ENCODE results near the gene AP1M1.

The AP1M1 gene

GRCh38 chr19:16197622-16198369 is at the start of gene AP1M1:
Gene AP1M1, plus strand, starts transcription at chr19:16197911. Its CDS starts 116 bp downstream, at chr19:16198027.
- H3K27me3 Mint-ChIP-seq (ENCODE audit: low read depth) = no peaks in the 10 kb centered on the region
- TF ChIP-seq CTCF (IDR thresholded peaks at IDR 0.05; ENCODE audit: unreplicated experiment in 3 of 3) = no peak
- peaks cover 16% of the 10 kb centered on the region for H3K36me3 Mint-ChIP-seq (ENCODE audit: low read depth)
- peak within 1 kb of the TSS; percentile 89 to 94 (median 91) for H3K4me3 Mint-ChIP-seq
- H3K9me3 Mint-ChIP-seq = no peaks in the 10 kb centered on the region
- H3K4me1 Mint-ChIP-seq = peaks cover 34% of the 10 kb centered on the region
- peak within 1 kb of the TSS; percentile 95 to 96 (median 96) for H3K27ac Mint-ChIP-seq

GRCh38 chr19:16148443-16149229 is 49.1 kb upstream of the AP1M1 start:
- H3K4me1 Mint-ChIP-seq = no peaks in the 10 kb centered on the region
- no peaks in the 10 kb centered on the region for H3K36me3 Mint-ChIP-seq (ENCODE audit: low read depth)
- no peak overlapping the region for H3K27ac Mint-ChIP-seq
- H3K27me3 Mint-ChIP-seq (ENCODE audit: low read depth) = peaks cover 6% of the 10 kb centered on the region
- no peak overlapping the region for H3K4me3 Mint-ChIP-seq
- no peaks in the 10 kb centered on the region for H3K9me3 Mint-ChIP-seq
- TF ChIP-seq CTCF (IDR thresholded peaks at IDR 0.05; ENCODE audit: unreplicated experiment in 3 of 3) = no peak

- H3K27ac Mint-ChIP-seq = no peak overlapping the region
- no peaks in the 10 kb centered on the region for H3K9me3 Mint-ChIP-seq
- H3K36me3 Mint-ChIP-seq (ENCODE audit: low read depth) = no peaks in the 10 kb centered on the region
- H3K27me3 Mint-ChIP-seq (ENCODE audit: low read depth) = no peaks in the 10 kb centered on the region
- H3K4me3 Mint-ChIP-seq = no peak overlapping the region
- no peak for TF ChIP-seq CTCF (IDR thresholded peaks at IDR 0.05; ENCODE audit: unreplicated experiment in 3 of 3)
- H3K4me1 Mint-ChIP-seq = no peaks in the 10 kb centered on the region
Observed at GRCh38 chr19:16153582-16154336, 44.0 kb upstream of the AP1M1 start.

- H3K36me3 Mint-ChIP-seq (ENCODE audit: low read depth) = no peaks in the 10 kb centered on the region
- TF ChIP-seq CTCF (IDR thresholded peaks at IDR 0.05; ENCODE audit: unreplicated experiment in 3 of 3) = no peak
- no peak overlapping the region for H3K4me3 Mint-ChIP-seq
- no peaks in the 10 kb centered on the region for H3K9me3 Mint-ChIP-seq
- H3K27me3 Mint-ChIP-seq (ENCODE audit: low read depth) = no peaks in the 10 kb centered on the region
- no peaks in the 10 kb centered on the region for H3K4me1 Mint-ChIP-seq
- no peak overlapping the region for H3K27ac Mint-ChIP-seq
Observed at GRCh38 chr19:16154557-16154956, 43.2 kb upstream of the AP1M1 start.

GRCh38 chr19:16155128-16155527 is 42.6 kb upstream of the AP1M1 start:
- Mint-ChIP-seq H3K27me3 (ENCODE audit: low read depth) (no peaks in the 10 kb centered on the region), H3K4me1 (no peaks in the 10 kb centered on the region), H3K9me3 (no peaks in the 10 kb centered on the region), H3K4me3 (no peak overlapping the region), H3K36me3 (ENCODE audit: low read depth) (no peaks in the 10 kb centered on the region), H3K27ac (no peak overlapping the region)
- no peak for TF ChIP-seq CTCF (IDR thresholded peaks at IDR 0.05; ENCODE audit: unreplicated experiment in 3 of 3)

Data from nephron (organoid).